Measurements from ENCODE around the gene ISCA2.

Gene ISCA2

GRCh38 chr14:74516451-74517160, 23.0 kb downstream of the ISCA2 start:
- H3K27ac ChIP-seq, result no peak overlapping the region
- TF ChIP-seq CTCF (conservative IDR thresholded peaks at IDR 0.05), result no peak
- no peak for TF ChIP-seq ZFX (IDR thresholded peaks at IDR 0.05)

GRCh38 chr14:74517731-74518130, 24.2 kb downstream of the ISCA2 start:
- TF ChIP-seq ZFX (IDR thresholded peaks at IDR 0.05), result no peak
- no peak for TF ChIP-seq CTCF (conservative IDR thresholded peaks at IDR 0.05)
- H3K27ac ChIP-seq, result no peak overlapping the region

GRCh38 chr14:74518221-74518620, 24.7 kb downstream of the ISCA2 start:
- TF ChIP-seq ZFX (IDR thresholded peaks at IDR 0.05) (no peak), CTCF (conservative IDR thresholded peaks at IDR 0.05) (no peak)
- H3K27ac ChIP-seq, result no peak overlapping the region

- no peak overlapping the region for H3K27ac ChIP-seq
- TF ChIP-seq CTCF (conservative IDR thresholded peaks at IDR 0.05) (no peak), ZFX (IDR thresholded peaks at IDR 0.05) (no peak)
These were observed 25.9 kb downstream of the ISCA2 start for GRCh38 chr14:74519316-74520074.

- TF ChIP-seq ZFX (IDR thresholded peaks at IDR 0.05) (no peak), CTCF (conservative IDR thresholded peaks at IDR 0.05) (no peak)
- no peak overlapping the region for H3K27ac ChIP-seq
These were observed 28.2 kb downstream of the ISCA2 start for GRCh38 chr14:74521756-74522155.

- no peak overlapping the region for H3K27ac ChIP-seq
These were observed 29.2 kb downstream of the ISCA2 start for GRCh38 chr14:74522740-74523139.

More at GRCh38 chr14:74522740-74523139, 29.2 kb downstream of the ISCA2 start:
- TF ChIP-seq CTCF (conservative IDR thresholded peaks at IDR 0.05), result no peak

All from C4-2B (cell line).